HepG2 (cell line): ENCODE measurements around the gene TKFC. TPM values are rescaled to one million over a fixed set of nuclear protein-coding genes. Genes with fewer than 3 reads are reported as not detected.

Experiments
- CSRNP1 ChIP-seq: sonication (generic); formaldehyde crosslinking; IDR thresholded peaks from 2 replicates; pipeline ENCODE4 v1.8.1; 2023; ENCODE audit warnings: mild to moderate bottlenecking, missing genetic modification reagents
- GTF3A ChIP-seq: sonication (generic); formaldehyde crosslinking; conservative IDR thresholded peaks from 2 replicates; pipeline ENCODE4 v1.4.0; 2020; ENCODE audit warnings: mild to moderate bottlenecking, missing genetic modification reagents
- HHEX ChIP-seq: IDR thresholded peaks from 2 replicates; pipeline ENCODE4 v1.6.1; 2016; ENCODE audit warnings: control low read depth
- IRX3 ChIP-seq: sonication (generic); formaldehyde crosslinking; IDR thresholded peaks from 2 replicates; pipeline ENCODE4 v1.8.1; 2023; ENCODE audit warnings: mild to moderate bottlenecking, low read depth, missing genetic modification reagents, borderline replicate concordance
- NFE2L1 ChIP-seq: sonication (generic); formaldehyde crosslinking; IDR thresholded peaks from 2 replicates; pipeline ENCODE4 v1.4.0; 2020; ENCODE audit warnings: missing genetic modification reagents, mild to moderate bottlenecking, borderline replicate concordance
- NR2C2 ChIP-seq: sonication (generic); formaldehyde crosslinking; IDR thresholded peaks from 2 replicates; pipeline ENCODE4 v1.4.0; 2020; ENCODE audit warnings: missing genetic modification reagents, mild to moderate bottlenecking, moderate library complexity, borderline replicate concordance
- NR3C1 ChIP-seq: sonication (generic); formaldehyde crosslinking; IDR thresholded peaks from 2 replicates; pipeline ENCODE4 v1.4.0; 2020; ENCODE audit warnings: missing genetic modification reagents
- PCBP2 ChIP-seq: fragments of 200-400 bp; formaldehyde crosslinking; optimal IDR thresholded peaks from 2 replicates; pipeline ENCODE3; 2018; ENCODE audit warnings: low read length, low read depth; ENCODE audit not compliant: poor library complexity, severe bottlenecking
- PHF8 ChIP-seq: sonication (generic); formaldehyde crosslinking; IDR thresholded peaks from 2 replicates; pipeline ENCODE4 v1.5.0; 2020; ENCODE audit warnings: missing genetic modification reagents
- SIX1 ChIP-seq: sonication (generic); formaldehyde crosslinking; IDR thresholded peaks from 2 replicates; pipeline ENCODE4 v1.4.0; 2020; ENCODE audit warnings: missing genetic modification reagents, borderline replicate concordance
- SMAD3 ChIP-seq: sonication (generic); formaldehyde crosslinking; IDR thresholded peaks from 2 replicates; pipeline ENCODE4 v1.4.0; 2020; ENCODE audit warnings: missing genetic modification reagents
- TGIF2 ChIP-seq: IDR thresholded peaks from 2 replicates; pipeline ENCODE4 v1.6.1; 2016; ENCODE audit warnings: control low read depth, missing compliant biosample characterization
- TOPORS ChIP-seq: sonication (generic); formaldehyde crosslinking; IDR thresholded peaks from 2 replicates; pipeline ENCODE4 v1.8.0; 2023; ENCODE audit warnings: mild to moderate bottlenecking, missing genetic modification reagents
- WIZ ChIP-seq: sonication (generic); formaldehyde crosslinking; IDR thresholded peaks from 2 replicates; pipeline ENCODE4 v1.5.1; 2020; ENCODE audit warnings: mild to moderate bottlenecking, missing genetic modification reagents
- XRCC5 ChIP-seq: fragments of 200-400 bp; formaldehyde crosslinking; optimal IDR thresholded peaks from 2 replicates; pipeline ENCODE3; 2017; ENCODE audit warnings: mild to moderate bottlenecking, low read length
- ZBTB8A ChIP-seq: sonication (generic); formaldehyde crosslinking; IDR thresholded peaks from 2 replicates; pipeline ENCODE4 v1.4.0; 2020; ENCODE audit warnings: mild to moderate bottlenecking, low read depth, missing genetic modification reagents, borderline replicate concordance
- ZNF121 ChIP-seq: sonication (generic); formaldehyde crosslinking; IDR thresholded peaks from 2 replicates; pipeline ENCODE4 v1.5.0; 2020; ENCODE audit warnings: mild to moderate bottlenecking, missing genetic modification reagents
- ZNF207 ChIP-seq: fragments of 450-650 bp; IDR thresholded peaks from 2 replicates; pipeline ENCODE4 v1.6.1; 2016; ENCODE audit warnings: antibody characterized with exemption, borderline replicate concordance
- ZNF550 ChIP-seq: sonication (generic); formaldehyde crosslinking; IDR thresholded peaks from 2 replicates; pipeline ENCODE4 v1.4.0; 2020; ENCODE audit warnings: mild to moderate bottlenecking, missing genetic modification reagents, borderline replicate concordance
- ZNF577 ChIP-seq: sonication (generic); formaldehyde crosslinking; IDR thresholded peaks from 2 replicates; pipeline ENCODE4 v1.4.0; 2020; ENCODE audit warnings: mild to moderate bottlenecking, low read depth, missing genetic modification reagents, borderline replicate concordance
- ZNF615 ChIP-seq: sonication (generic); formaldehyde crosslinking; IDR thresholded peaks from 2 replicates; pipeline ENCODE4 v1.5.0; 2020; ENCODE audit warnings: mild to moderate bottlenecking, missing genetic modification reagents, borderline replicate concordance
- ZNF780A ChIP-seq: sonication (generic); formaldehyde crosslinking; IDR thresholded peaks from 2 replicates; pipeline ENCODE4 v1.8.0; 2022; ENCODE audit warnings: mild to moderate bottlenecking, missing genetic modification reagents, moderate library complexity
- ZSCAN9 ChIP-seq: IDR thresholded peaks from 2 replicates; pipeline ENCODE4 v1.6.1; 2016; ENCODE audit warnings: borderline replicate concordance
- polyA plus RNA-seq, 8 experiments: library from polyadenylated mRNA; depleted of rRNA in 3 of 8; stranded (reverse) in 7 of 8; unstranded in 1 of 8; fragments of >200 nt; fragmentation: Illumina TruSeq in 4 of 8; extraction: Trizol in 4 of 8; gene quantifications; 2 replicates each; pipeline versions ENCODE4 v1.2.1 to v1.2.3, GENCODE V29; 2011 to 2016; ENCODE audit warnings: low read depth in 4 of 8, missing spikeins in 1 of 8, mixed read lengths in 1 of 8; ENCODE audit not compliant: insufficient read depth in 1 of 8
- total RNA-seq, 5 experiments: library from RNA; depleted of rRNA; stranded (reverse); fragments of >200 nt; fragmentation: Illumina TruSeq; extraction: Trizol; gene quantifications; 2 replicates each; pipeline ENCODE4 v1.2.3, GENCODE V29; 2016; ENCODE audit warnings: low read depth in 1 of 5
- TF ChIP-seq, protein P1 (sequence below): IDR thresholded peaks from 2 replicates; pipeline ENCODE4 v1.6.1; 2016; ENCODE audit warnings: low read depth, borderline replicate concordance
- TF ChIP-seq, protein P2 (sequence below): sonication (generic); formaldehyde crosslinking; conservative IDR thresholded peaks from 2 replicates; pipeline ENCODE4 v1.4.0; 2020; ENCODE audit warnings: missing genetic modification reagents
- TF ChIP-seq, protein P3 (sequence below): sonication (generic); formaldehyde crosslinking; IDR thresholded peaks from 2 replicates; pipeline ENCODE4 v1.4.0; 2020; ENCODE audit warnings: missing genetic modification reagents

The TKFC gene
- total and polyA plus RNA-seq, 2 of the 13 experiments (the other 11 are each of a cell fraction or from before 2014, with no cell fraction given) = 147 to 197 TPM

DNA sequence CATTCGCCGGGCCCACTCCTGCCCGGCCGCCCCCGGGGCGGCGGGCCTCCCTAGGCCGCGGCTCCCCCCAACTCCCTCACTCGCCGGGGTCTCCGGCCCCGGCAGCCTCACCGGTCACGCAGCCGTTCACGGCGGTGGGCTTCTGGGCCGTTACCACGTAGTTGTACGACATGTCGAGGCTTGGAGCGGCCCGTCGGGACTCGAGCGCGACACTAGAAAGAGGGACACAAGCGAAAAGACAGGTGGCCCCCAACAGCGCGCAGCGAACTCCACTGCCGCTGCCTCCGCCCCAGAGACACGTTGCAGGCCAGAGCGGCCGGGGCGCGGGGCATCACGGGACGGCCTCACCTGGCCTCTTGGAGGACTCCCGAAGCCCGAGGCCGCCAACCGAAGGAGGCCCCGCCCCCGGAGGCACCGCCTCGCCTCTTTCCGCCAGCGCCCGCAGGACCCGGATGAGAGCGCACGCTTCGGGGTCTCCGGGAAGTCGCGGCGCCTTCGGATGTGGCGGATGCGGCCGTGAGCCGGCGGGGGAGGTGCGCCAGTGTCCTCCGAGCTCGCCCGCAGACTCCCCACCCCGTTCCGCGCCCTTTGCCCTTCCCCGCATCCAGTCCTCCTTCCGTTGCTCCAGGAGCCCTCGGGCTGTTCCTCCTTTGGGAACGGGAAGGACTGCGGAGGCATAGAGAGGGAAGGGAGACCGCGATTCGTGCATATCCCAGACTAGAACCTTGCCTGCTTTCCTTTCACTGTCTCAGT, at the start of gene TKFC, which contains the start of gene DDB1 (continued):
- TF ChIP-seq XRCC5 (peak; percentile 37), TGIF2 (CRISPR knock-in tag) (peak; percentile 85), ZNF577 (no peak), ZNF780A (CRISPR knock-in tag) (peak; percentile 77; the same call in 1 of the 2 replicates), SMAD3 (no peak; the same call in 1 of the 2 replicates), HHEX (CRISPR knock-in tag) (no peak), ZNF121 (CRISPR knock-in tag) (no peak), ZNF615 (CRISPR knock-in tag) (no peak), NR2C2 (CRISPR knock-in tag) (peak; percentile 79), ZSCAN9 (peak; percentile 84), ZBTB8A (0 out of 2 replicates have a peak, but pooled peaks have one; percentile 74), GTF3A (peak; percentile 53; the same call in 1 of the 2 replicates), NFE2L1 (no peak), IRX3 (CRISPR knock-in tag) (peak; percentile 85), PHF8 (peak; percentile 98), NR3C1 (no peak), TOPORS (CRISPR knock-in tag) (peak; percentile 52; the same call in 1 of the 2 replicates), WIZ (CRISPR knock-in tag) (no peak), ZNF207 (no peak), CSRNP1 (CRISPR knock-in tag) (peak; percentile 72), SIX1 (CRISPR knock-in tag) (no peak), ZNF550 (CRISPR knock-in tag) (0 out of 2 replicates have a peak, but pooled peaks have one; percentile 20), PCBP2 (no peak)
- TF ChIP-seq, protein P1, sequence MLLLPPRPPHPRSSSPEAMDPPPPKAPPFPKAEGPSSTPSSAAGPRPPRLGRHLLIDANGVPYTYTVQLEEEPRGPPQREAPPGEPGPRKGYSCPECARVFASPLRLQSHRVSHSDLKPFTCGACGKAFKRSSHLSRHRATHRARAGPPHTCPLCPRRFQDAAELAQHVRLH (CRISPR knock-in tag) = peak; percentile 83; the same call in 1 of the 2 replicates
- TF ChIP-seq, protein P2, sequence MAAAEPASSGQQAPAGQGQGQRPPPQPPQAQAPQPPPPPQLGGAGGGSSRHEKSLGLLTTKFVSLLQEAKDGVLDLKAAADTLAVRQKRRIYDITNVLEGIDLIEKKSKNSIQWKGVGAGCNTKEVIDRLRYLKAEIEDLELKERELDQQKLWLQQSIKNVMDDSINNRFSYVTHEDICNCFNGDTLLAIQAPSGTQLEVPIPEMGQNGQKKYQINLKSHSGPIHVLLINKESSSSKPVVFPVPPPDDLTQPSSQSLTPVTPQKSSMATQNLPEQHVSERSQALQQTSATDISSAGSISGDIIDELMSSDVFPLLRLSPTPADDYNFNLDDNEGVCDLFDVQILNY (CRISPR knock-in tag) = peak; percentile 56
- TF ChIP-seq, protein P3, sequence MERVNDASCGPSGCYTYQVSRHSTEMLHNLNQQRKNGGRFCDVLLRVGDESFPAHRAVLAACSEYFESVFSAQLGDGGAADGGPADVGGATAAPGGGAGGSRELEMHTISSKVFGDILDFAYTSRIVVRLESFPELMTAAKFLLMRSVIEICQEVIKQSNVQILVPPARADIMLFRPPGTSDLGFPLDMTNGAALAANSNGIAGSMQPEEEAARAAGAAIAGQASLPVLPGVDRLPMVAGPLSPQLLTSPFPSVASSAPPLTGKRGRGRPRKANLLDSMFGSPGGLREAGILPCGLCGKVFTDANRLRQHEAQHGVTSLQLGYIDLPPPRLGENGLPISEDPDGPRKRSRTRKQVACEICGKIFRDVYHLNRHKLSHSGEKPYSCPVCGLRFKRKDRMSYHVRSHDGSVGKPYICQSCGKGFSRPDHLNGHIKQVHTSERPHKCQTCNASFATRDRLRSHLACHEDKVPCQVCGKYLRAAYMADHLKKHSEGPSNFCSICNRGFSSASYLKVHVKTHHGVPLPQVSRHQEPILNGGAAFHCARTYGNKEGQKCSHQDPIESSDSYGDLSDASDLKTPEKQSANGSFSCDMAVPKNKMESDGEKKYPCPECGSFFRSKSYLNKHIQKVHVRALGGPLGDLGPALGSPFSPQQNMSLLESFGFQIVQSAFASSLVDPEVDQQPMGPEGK (CRISPR knock-in tag) = peak; percentile 70; the same call in 1 of the 2 replicates
